ENCODE data around the gene CD200.
"Not testable (repeated sequence)": the region's sequence is repeated elsewhere in the genome, so short reads cannot be mapped to it uniquely, and the experiment has no call there.

CD200 gene

DNA sequence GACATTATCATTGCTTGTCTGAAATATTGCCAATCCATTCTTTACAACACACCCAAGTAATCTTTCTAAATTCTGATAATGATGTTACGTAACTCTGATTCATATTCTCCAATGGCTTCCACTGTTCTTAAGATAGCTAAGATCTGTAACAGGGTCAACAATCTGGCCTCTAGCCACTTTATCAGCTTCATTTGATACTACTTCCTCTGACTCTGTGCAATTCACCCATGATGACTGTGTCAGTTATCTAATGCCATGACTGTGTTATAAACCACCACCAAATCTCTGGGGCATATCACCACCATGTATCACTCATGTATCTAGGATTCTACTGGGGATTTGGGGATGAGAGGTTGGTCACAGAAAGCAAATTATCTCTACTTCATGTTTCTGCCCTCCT is 44.0 kb downstream of the CD200 start:
- TF ChIP-seq, protein P1, sequence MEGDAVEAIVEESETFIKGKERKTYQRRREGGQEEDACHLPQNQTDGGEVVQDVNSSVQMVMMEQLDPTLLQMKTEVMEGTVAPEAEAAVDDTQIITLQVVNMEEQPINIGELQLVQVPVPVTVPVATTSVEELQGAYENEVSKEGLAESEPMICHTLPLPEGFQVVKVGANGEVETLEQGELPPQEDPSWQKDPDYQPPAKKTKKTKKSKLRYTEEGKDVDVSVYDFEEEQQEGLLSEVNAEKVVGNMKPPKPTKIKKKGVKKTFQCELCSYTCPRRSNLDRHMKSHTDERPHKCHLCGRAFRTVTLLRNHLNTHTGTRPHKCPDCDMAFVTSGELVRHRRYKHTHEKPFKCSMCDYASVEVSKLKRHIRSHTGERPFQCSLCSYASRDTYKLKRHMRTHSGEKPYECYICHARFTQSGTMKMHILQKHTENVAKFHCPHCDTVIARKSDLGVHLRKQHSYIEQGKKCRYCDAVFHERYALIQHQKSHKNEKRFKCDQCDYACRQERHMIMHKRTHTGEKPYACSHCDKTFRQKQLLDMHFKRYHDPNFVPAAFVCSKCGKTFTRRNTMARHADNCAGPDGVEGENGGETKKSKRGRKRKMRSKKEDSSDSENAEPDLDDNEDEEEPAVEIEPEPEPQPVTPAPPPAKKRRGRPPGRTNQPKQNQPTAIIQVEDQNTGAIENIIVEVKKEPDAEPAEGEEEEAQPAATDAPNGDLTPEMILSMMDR (IDR thresholded peaks at IDR 0.05; ENCODE audit: insufficient read depth, low read length, poor library complexity, severe bottlenecking): no peak
- Histone ChIP-seq H3K4me3 (replicated peaks; ENCODE audit: low read depth, low read length) (no peak overlapping the region), H3K27me3 (replicated peaks; ENCODE audit: control insufficient read depth, insufficient read depth, low read length) (no peaks in the 10 kb centered on the region), H3K36me3 (ENCODE audit: control insufficient read depth, insufficient read depth, low read length) (no peaks in the 10 kb centered on the region)
- DNase-seq (ENCODE audit: extremely low read depth, insufficient read length): no peak

DNA sequence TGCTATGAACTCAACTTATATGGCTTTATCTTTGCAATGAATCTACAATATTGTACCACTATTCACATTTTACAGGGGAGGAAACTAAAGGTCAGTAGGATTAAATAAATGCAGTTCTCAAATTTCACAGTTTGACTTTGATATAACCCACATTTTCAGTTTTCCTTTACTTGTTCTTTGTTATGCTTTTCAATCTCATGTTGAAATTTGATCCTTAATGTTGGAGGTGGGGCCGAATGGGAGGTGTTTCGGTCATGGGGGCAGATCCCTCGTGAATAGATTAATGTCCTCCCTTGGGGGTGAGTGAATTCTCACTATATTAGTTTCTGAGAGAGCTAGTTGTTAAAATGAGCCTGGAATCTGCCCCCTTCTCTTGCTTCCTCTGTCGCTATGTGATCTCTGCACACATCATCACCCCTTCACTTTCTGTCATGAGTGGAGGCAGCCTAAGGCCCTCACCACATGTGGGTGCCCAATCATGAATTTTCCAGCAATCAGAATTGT is 44.7 kb downstream of the CD200 start:
- Histone ChIP-seq H3K36me3 (ENCODE audit: control insufficient read depth, insufficient read depth, low read length) (no peaks in the 10 kb centered on the region), H3K4me3 (replicated peaks; ENCODE audit: low read depth, low read length) (no peak overlapping the region), H3K27me3 (replicated peaks; ENCODE audit: control insufficient read depth, insufficient read depth, low read length) (no peaks in the 10 kb centered on the region)
- TF ChIP-seq, protein P1 (IDR thresholded peaks at IDR 0.05; ENCODE audit: insufficient read depth, low read length, poor library complexity, severe bottlenecking): no peak
- no peak for DNase-seq (ENCODE audit: extremely low read depth, insufficient read length)

DNA sequence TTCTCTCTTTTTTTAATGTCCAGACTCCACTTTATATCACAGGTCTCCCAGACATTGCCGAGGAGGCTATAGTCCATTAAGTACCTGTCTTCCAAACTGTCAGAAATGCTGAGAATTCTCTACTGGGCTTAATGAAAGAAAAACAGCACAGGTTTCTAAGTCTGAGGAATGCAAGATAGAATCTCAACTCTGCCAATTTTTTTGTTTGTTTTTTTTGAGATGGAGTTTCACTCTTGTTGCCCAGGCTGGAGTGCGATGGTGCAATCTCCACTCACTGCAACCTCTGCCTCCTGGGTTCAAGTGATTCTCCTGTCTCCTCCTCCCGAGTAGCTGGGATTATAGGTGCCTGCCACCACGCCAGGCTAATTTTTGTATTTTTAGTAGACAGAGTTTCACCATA is 45.4 kb downstream of the CD200 start:
- H3K4me3 ChIP-seq (replicated peaks; ENCODE audit: low read depth, low read length); H3K36me3 ChIP-seq (ENCODE audit: control insufficient read depth, insufficient read depth, low read length); DNase-seq (ENCODE audit: extremely low read depth, insufficient read length); H3K27me3 ChIP-seq (replicated peaks; ENCODE audit: control insufficient read depth, insufficient read depth, low read length): not testable (repeated sequence)

DNA sequence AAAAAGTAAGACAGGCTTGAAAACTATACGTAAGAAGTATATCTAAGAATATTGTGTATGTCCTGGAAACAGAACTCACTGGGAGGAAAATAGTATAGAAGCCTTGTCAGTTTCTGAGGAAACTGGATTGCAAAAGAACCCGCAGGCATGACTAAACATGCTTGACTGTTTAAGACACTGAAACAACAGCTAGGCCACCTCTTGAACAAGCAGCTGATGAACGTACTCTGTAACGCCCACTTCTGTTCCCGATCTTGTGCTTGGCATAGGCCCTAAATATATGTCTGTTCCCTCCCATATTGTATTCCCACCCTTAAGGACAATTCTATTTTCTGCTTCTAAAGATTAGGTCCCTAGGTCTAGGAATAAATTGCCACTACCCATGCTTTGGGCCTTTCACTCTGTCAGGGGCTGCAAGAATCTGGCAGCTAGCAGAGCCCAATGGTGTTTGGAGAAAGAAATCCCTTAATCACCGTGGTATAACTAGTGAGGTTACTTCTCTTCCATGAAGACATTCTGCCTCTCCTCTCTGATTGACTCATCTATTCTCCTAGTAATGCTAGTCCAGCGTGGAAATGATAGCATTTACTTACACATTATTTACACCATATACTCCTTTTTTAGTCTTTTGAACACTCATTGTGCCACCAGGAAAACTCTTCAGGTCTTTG is 46.2 kb downstream of the CD200 start:
- H3K27me3 ChIP-seq (replicated peaks; ENCODE audit: control insufficient read depth, insufficient read depth, low read length): no peaks in the 10 kb centered on the region
- H3K4me3 ChIP-seq (replicated peaks; ENCODE audit: low read depth, low read length): no peak overlapping the region
- DNase-seq (ENCODE audit: extremely low read depth, insufficient read length): no peak
- H3K36me3 ChIP-seq (ENCODE audit: control insufficient read depth, insufficient read depth, low read length): no peaks in the 10 kb centered on the region
- TF ChIP-seq, protein P1 (IDR thresholded peaks at IDR 0.05; ENCODE audit: insufficient read depth, low read length, poor library complexity, severe bottlenecking): no peak

DNA sequence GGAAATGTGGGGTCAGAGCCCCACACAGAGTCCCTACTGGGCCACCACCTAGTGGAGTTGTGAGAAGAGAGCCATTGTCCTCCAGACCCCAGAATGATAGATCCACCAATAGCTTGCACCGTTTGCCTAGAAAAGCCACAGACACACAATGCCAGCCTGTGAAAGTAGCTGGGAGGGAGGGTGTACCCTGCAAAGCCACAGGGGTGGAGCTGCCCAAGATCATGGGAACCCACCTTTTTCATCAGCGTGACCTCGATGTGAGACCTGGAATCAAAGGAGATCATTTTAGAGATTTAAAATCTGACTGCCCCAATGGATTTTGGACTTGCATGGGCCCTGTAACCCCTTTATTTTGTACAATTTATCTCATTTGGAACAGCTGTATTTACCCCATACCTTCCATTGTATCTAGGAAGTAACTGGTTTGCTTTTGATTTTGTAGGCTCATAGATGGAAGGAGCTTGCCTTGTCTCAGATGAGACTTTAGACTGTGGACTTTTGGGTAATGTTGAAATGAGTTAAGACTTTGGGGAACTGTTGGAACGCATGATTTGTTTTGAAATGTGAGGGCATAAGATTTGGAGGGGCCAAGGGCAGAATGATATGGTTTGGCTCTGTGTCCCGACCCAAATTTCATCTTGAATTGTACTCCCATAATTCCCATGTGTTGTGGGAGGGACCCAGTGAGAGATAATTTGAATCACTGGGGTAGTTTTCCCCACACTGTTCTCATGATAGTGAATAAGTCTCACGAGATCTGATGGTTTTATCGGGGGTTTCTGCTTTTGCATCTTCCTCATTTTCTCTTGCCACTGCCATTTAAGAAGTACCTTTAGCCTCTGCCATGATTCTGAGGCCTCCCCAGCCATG is 49.0 kb downstream of the CD200 start:
- Histone ChIP-seq H3K27me3 (replicated peaks; ENCODE audit: control insufficient read depth, insufficient read depth, low read length) (no peaks in the 10 kb centered on the region), H3K36me3 (ENCODE audit: control insufficient read depth, insufficient read depth, low read length) (no peaks in the 10 kb centered on the region)
- TF ChIP-seq, protein P1 (IDR thresholded peaks at IDR 0.05; ENCODE audit: insufficient read depth, low read length, poor library complexity, severe bottlenecking): no peak

DNA sequence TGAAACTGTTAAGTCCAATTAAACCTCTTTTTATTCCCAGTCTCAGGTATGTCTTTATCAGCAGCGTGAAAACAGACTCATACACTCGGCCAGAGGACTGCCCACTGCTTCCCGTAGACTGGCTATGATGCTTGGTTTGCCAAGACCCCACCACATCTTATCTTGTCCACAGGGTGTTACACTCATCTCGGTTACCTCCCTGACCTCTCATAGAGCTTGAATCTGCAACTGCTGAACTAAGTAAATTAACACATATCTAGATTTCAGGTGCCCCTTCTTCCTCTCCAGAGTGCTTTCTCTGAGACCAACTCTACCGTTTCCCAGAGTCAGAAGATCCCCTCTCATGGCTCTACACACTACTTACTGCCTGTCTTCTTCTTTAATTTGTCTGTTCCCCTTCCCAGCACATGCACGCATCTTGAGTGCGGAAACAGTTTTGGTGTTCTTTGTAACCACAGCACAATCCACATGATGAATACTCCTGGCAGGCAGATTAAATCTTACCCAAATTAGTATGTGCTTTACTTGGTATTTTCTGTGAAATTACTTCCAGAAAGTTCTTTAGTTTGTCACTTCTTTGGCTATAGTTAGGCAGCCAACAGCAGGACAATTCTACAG is 49.7 kb downstream of the CD200 start:
- H3K27me3 ChIP-seq (replicated peaks; ENCODE audit: control insufficient read depth, insufficient read depth, low read length): no peaks in the 10 kb centered on the region
- no peaks in the 10 kb centered on the region for H3K36me3 ChIP-seq (ENCODE audit: control insufficient read depth, insufficient read depth, low read length)
- TF ChIP-seq, protein P1 (IDR thresholded peaks at IDR 0.05; ENCODE audit: insufficient read depth, low read length, poor library complexity, severe bottlenecking): no peak
- no peak for DNase-seq (ENCODE audit: extremely low read depth, insufficient read length)
- no peak overlapping the region for H3K4me3 ChIP-seq (replicated peaks; ENCODE audit: low read depth, low read length)

More for the DNA sequence above, 49.0 kb downstream of the CD200 start:
- DNase-seq (ENCODE audit: extremely low read depth, insufficient read length): no peak
- H3K4me3 ChIP-seq (replicated peaks; ENCODE audit: low read depth, low read length): no peak overlapping the region

Data from GM06990 (cell line).